ENCODE data around the gene PAIP2B.

Gene PAIP2B

DNA sequence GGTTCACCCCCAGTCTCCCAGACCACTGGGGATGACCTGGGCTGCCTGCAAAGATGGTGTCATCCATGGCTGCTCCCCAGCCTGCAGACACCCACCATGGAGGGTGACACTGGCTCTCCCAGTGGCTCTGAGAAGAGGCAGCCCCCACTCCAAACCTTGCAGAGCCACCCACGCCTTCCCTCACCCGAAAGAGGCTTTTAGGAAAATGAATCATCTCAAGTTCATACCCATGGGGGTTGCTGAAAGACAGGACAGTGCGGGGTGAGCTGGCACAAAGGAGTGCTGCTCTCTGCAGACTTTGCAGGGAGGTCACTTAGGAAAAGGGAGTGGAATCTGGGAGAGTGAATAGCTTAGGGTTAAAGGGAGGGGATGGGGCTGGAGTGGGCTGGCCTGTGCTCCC, 60.1 kb downstream of the PAIP2B start:
- Histone ChIP-seq H3K4me3 (ENCODE audit: low read length, poor library complexity, severe bottlenecking) (no peak overlapping the region), H3K4me1 (ENCODE audit: insufficient read depth, low read length, poor library complexity, severe bottlenecking) (no peaks in the 10 kb centered on the region), H3K9ac (ENCODE audit: low read depth, low read length, poor library complexity, severe bottlenecking) (no peak overlapping the region), H3K79me2 (ENCODE audit: insufficient read depth, low read length) (no peaks in the 10 kb centered on the region), H3K9me3 (ENCODE audit: insufficient read depth, low read depth, low read length) (no peaks in the 10 kb centered on the region), H3K27me3 (ENCODE audit: insufficient read depth, low read length, poor library complexity, severe bottlenecking) (no peaks in the 10 kb centered on the region), H3K4me2 (ENCODE audit: low read depth, low read length, poor library complexity, severe bottlenecking) (no peak overlapping the region), H3F3A (ENCODE audit: low read depth) (no peaks in the 10 kb centered on the region), H2AFZ (ENCODE audit: low read length) (no peak overlapping the region), H3K9me2 (replicated peaks; ENCODE audit: low read depth, low read length) (no peaks in the 10 kb centered on the region), H4K20me1 (ENCODE audit: insufficient read depth, low read length, poor library complexity, severe bottlenecking) (no peaks in the 10 kb centered on the region), H3K36me3 (ENCODE audit: insufficient read depth, low read length) (no peaks in the 10 kb centered on the region)
- no peak for TF ChIP-seq EZH2phosphoT487 (IDR thresholded peaks at IDR 0.05; ENCODE audit: borderline replicate concordance)
- TF ChIP-seq, protein P1, sequence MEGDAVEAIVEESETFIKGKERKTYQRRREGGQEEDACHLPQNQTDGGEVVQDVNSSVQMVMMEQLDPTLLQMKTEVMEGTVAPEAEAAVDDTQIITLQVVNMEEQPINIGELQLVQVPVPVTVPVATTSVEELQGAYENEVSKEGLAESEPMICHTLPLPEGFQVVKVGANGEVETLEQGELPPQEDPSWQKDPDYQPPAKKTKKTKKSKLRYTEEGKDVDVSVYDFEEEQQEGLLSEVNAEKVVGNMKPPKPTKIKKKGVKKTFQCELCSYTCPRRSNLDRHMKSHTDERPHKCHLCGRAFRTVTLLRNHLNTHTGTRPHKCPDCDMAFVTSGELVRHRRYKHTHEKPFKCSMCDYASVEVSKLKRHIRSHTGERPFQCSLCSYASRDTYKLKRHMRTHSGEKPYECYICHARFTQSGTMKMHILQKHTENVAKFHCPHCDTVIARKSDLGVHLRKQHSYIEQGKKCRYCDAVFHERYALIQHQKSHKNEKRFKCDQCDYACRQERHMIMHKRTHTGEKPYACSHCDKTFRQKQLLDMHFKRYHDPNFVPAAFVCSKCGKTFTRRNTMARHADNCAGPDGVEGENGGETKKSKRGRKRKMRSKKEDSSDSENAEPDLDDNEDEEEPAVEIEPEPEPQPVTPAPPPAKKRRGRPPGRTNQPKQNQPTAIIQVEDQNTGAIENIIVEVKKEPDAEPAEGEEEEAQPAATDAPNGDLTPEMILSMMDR (conservative IDR thresholded peaks at IDR 0.05; ENCODE audit: low read length): no peak

DNA sequence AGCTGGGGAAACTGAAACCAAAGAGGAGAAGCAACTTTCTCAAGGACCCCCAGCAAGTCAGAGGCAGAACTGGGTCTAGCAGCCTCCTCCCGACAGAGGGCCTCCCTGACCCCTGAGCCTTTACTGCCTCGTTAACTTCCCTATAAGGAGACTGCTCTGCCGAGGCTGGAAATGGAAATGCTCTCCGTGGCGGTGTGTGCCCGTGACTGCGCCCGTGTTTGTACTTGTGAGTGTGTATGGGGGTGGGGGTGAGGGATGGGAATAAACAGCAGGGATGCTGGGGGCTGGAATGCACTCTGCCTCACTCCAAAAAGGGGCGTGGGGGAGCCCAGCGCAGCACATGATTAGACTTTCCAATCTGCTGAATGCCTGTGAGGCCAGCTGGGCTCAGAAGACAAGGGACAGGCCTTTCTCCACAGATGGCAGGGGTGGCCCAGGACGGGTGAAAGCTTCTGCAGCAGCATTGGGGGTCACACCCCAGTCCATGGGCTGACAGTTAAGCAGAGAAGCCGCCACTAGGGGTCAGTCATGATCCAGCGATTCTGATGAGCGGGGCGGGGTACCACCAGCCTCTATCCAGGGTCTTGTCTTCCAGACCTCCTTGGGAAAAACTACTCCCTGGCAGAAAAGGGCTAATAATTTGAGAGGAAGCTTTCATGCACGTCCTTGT, 69.6 kb downstream of the PAIP2B start:
- H3K4me3 ChIP-seq (ENCODE audit: low read length, poor library complexity, severe bottlenecking): peak overlapping the region; percentile 46
- H3K27me3 ChIP-seq (ENCODE audit: insufficient read depth, low read length, poor library complexity, severe bottlenecking): no peaks in the 10 kb centered on the region
- H3K9ac ChIP-seq (ENCODE audit: low read depth, low read length, poor library complexity, severe bottlenecking): no peak overlapping the region
- H3K36me3 ChIP-seq (ENCODE audit: insufficient read depth, low read length): no peaks in the 10 kb centered on the region
- H3K9me3 ChIP-seq (ENCODE audit: insufficient read depth, low read depth, low read length): no peaks in the 10 kb centered on the region
- H2AFZ ChIP-seq (ENCODE audit: low read length): peak overlapping the region; percentile 69
- no peaks in the 10 kb centered on the region for H3K4me1 ChIP-seq (ENCODE audit: insufficient read depth, low read length, poor library complexity, severe bottlenecking)
- H3K9me2 ChIP-seq (replicated peaks; ENCODE audit: low read depth, low read length): no peaks in the 10 kb centered on the region
- H3K4me2 ChIP-seq (ENCODE audit: low read depth, low read length, poor library complexity, severe bottlenecking): peak overlapping the region; percentile 52
- H4K20me1 ChIP-seq (ENCODE audit: insufficient read depth, low read length, poor library complexity, severe bottlenecking): no peaks in the 10 kb centered on the region
- H3F3A ChIP-seq (ENCODE audit: low read depth): no peaks in the 10 kb centered on the region
- TF ChIP-seq, protein P1 (conservative IDR thresholded peaks at IDR 0.05; ENCODE audit: low read length): peak; percentile 76
- TF ChIP-seq EZH2phosphoT487 (IDR thresholded peaks at IDR 0.05; ENCODE audit: borderline replicate concordance): no peak
- H3K79me2 ChIP-seq (ENCODE audit: insufficient read depth, low read length): no peaks in the 10 kb centered on the region

DNA sequence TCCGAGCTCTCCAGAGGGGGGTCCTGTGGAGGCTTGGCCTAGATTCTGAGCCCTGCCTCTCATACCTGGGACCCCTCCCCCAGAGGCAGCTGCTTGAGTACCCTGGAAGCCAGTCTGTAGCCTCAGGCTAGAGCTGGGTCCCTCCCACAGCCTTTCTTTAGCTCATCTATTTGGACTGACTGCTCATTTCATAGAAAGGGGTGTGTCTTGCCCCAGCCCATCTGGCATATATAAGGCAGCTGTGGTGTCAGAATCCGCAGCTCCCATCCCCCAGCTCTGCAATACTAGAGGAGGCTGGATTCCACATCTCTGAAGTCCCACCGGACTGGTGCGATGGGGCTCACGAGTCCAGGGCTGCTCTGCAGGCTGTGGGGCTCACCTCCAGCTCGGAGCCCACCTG, 70.3 kb downstream of the PAIP2B start:
- Histone ChIP-seq H3K9me3 (ENCODE audit: insufficient read depth, low read depth, low read length) (no peaks in the 10 kb centered on the region), H3K9me2 (replicated peaks; ENCODE audit: low read depth, low read length) (no peaks in the 10 kb centered on the region), H3K4me2 (ENCODE audit: low read depth, low read length, poor library complexity, severe bottlenecking) (peak overlapping the region; percentile 52), H3K4me1 (ENCODE audit: insufficient read depth, low read length, poor library complexity, severe bottlenecking) (no peaks in the 10 kb centered on the region), H3K79me2 (ENCODE audit: insufficient read depth, low read length) (no peaks in the 10 kb centered on the region), H3K4me3 (ENCODE audit: low read length, poor library complexity, severe bottlenecking) (no peak overlapping the region), H3K36me3 (ENCODE audit: insufficient read depth, low read length) (no peaks in the 10 kb centered on the region), H3K9ac (ENCODE audit: low read depth, low read length, poor library complexity, severe bottlenecking) (no peak overlapping the region), H4K20me1 (ENCODE audit: insufficient read depth, low read length, poor library complexity, severe bottlenecking) (no peaks in the 10 kb centered on the region), H3K27me3 (ENCODE audit: insufficient read depth, low read length, poor library complexity, severe bottlenecking) (no peaks in the 10 kb centered on the region), H3F3A (ENCODE audit: low read depth) (no peaks in the 10 kb centered on the region), H2AFZ (ENCODE audit: low read length) (peak overlapping the region; percentile 69; the same call in 1 of the 2 replicates)
- TF ChIP-seq, protein P1 (conservative IDR thresholded peaks at IDR 0.05; ENCODE audit: low read length): no peak
- TF ChIP-seq EZH2phosphoT487 (IDR thresholded peaks at IDR 0.05; ENCODE audit: borderline replicate concordance): no peak
